Cardiac fibroblast (primary cell): ENCODE measurements around the gene RFNG.

Experiments
- DNase-seq, 2 donors: peaks; one replicate each; pipeline versions ENCODE4 v3.0.0 to v3.0.0-alpha.2; 2010; ENCODE audit warnings: low read depth in 2 of 2
- H3K4me3 ChIP-seq, 2 donors: replicated peaks in 1 of 2; 1 replicate in 1 of 2; 2 replicates in 1 of 2; pipeline ENCODE4 v1.5.1; 2011; ENCODE audit warnings: low read depth in 2 of 2, low read length in 2 of 2, mild to moderate bottlenecking in 2 of 2, moderate library complexity in 1 of 2
- TF ChIP-seq, protein P1 (sequence below): IDR thresholded peaks from one replicate; pipeline ENCODE4 v1.5.1; 2011; ENCODE audit warnings: low read depth, mild to moderate bottlenecking, low read length, inconsistent platforms

Gene RFNG

DNA sequence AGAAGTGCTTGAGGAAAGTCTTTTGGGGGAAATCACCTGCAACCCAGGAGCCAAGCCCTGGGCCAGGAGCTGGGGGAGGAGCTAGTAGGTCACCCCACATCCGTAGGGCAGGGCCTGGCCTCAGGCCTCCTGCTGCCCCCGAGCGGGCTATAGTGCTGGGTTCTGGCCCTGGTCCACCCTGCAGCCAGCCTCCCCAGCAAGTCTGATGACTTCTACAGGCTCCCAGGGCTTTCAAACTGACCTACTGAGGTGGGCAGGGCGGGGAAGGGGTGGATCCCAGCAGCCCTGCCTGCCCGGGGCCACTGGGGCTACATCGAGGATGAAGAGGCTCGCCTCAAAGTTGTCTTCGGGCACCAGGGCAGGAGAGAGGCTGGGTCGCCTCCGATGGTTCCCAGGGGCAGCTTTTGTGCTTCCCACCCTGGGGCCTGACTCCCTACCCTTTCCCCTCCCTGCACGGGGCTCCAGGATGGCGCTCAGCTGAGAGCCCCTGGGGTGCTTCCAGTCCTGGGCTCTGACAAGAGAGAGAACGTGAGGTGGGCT, 33.9 kb downstream of the RFNG start:
- TF ChIP-seq, protein P1, sequence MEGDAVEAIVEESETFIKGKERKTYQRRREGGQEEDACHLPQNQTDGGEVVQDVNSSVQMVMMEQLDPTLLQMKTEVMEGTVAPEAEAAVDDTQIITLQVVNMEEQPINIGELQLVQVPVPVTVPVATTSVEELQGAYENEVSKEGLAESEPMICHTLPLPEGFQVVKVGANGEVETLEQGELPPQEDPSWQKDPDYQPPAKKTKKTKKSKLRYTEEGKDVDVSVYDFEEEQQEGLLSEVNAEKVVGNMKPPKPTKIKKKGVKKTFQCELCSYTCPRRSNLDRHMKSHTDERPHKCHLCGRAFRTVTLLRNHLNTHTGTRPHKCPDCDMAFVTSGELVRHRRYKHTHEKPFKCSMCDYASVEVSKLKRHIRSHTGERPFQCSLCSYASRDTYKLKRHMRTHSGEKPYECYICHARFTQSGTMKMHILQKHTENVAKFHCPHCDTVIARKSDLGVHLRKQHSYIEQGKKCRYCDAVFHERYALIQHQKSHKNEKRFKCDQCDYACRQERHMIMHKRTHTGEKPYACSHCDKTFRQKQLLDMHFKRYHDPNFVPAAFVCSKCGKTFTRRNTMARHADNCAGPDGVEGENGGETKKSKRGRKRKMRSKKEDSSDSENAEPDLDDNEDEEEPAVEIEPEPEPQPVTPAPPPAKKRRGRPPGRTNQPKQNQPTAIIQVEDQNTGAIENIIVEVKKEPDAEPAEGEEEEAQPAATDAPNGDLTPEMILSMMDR: no peak
- no peak for DNase-seq
- H3K4me3 ChIP-seq: no peak overlapping the region

DNA sequence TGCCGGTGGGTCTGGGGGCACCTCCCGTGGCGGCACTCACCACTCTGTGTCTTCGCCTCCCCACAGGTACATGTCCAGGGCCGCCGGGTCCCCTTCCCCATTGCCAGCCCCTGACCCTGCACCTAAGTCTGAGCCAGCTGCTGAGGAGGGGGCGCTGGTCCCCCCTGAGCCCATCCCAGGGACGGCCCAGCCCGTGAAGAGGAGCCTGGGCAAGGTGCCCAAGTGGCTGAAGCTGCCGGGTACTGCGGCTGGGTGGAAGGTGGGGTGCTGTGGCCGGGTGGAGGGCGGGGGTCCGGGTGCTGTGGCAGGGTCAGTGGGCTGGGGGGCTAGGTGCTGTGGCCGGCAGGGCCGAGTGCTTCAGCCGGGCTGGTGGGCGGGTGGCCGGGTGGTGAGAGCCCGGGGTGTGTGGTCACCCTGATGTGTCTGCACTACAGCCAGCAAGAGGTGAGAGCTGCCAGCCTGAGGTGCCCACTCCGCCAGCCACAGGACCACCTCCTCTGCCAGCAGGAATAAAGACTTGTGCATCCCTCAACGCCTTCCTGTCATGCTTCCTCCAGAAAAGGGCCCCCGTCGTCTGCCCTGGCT, 34.6 kb downstream of the RFNG start:
- TF ChIP-seq, protein P1: no peak
- DNase-seq: no peak
- H3K4me3 ChIP-seq: no peak overlapping the region

DNA sequence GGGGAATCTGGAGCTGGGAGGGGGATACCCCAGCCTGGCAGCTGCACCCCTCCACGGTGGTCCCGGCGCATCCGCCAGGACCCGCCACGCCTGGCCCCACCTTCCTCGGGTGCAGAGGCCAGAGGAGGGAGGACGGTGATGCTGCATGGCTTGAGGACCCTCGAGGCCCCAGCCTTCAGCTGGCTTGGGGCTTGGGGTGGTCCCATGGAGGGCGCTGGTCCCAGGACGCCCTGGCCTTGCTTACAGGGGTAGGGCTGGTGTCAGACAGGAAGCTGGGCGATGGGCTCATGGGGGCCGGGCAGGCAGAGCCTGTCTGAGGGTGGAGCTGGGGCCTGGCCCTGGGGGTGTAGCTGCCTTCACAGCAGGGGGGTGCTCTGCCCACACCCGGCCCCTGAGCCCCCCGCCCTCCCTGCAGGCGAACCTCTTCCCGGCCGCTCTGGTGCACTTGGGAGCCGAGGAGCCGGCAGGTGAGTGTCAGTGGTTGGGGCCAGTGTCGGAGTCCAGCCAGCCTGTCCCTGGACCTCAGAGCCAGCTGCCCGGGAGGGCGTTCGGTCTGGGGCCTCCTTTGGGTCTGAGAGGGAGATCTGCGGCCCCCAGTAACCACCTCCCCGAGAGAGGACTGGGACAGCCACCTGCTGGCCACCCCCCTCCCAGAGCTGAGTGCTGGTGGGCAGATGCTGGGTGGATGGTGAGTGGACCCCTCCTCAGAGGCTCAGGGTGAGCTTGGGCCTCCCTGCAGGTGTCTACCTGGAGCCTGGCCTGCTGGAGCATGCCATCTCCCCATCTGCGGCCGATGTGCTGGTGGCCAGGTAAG, 35.3 kb downstream of the RFNG start:
- H3K4me3 ChIP-seq: no peak overlapping the region
- TF ChIP-seq, protein P1: no peak
- no peak for DNase-seq

DNA sequence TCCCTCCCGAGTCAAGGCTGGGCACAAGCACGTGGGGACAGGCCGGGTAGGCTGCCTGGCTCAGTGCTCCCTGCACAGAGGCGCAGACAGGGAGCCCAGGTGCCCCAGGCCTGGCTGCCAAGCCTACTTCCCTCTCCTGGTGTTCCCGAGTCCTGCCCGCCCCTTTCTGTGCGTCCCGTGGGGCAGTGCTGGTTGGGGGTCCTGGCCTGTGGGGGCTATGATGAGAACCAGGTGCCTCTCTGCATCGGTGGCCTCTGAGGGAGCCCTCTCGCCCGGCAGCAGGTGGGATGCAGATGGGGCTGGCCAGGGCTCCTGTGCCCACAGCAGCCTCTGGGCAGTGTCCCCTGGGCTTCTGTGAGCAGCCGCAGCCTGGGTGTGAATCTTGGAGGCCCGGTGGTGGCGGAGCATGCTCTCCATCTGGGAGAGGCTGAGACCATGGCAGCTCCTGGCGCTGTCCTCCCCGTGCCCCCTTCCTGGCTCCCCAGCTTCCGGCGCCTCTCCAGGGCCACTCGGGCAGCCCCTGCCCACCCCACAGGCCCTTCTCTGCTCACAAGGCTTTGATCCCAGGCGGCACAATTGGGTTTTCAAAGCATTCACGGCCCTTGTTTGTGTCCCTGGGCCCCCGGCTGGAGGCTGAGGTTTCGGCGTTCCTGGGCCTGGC, 36.2 kb downstream of the RFNG start:
- no peak overlapping the region for H3K4me3 ChIP-seq
- TF ChIP-seq, protein P1: no peak
- no peak for DNase-seq

DNA sequence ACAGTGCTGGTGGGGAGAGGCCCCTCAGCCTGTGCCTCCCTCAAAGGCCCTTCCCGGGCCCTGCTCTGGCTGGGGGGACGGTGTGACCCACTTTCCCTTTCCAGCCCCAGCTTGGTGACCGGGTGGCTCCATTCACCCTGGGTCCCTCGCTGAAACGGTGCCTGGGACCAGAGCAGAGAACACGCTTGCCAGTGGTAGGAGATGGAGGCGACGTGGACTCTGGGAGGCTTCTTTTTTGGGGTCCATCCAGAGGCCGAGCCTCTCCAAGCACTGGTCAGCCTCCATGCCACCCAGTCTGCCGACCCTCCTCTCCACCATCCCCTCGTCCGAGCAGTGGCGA, 36.7 kb downstream of the RFNG start:
- TF ChIP-seq, protein P1: no peak
- no peak overlapping the region for H3K4me3 ChIP-seq
- no peak for DNase-seq

DNA sequence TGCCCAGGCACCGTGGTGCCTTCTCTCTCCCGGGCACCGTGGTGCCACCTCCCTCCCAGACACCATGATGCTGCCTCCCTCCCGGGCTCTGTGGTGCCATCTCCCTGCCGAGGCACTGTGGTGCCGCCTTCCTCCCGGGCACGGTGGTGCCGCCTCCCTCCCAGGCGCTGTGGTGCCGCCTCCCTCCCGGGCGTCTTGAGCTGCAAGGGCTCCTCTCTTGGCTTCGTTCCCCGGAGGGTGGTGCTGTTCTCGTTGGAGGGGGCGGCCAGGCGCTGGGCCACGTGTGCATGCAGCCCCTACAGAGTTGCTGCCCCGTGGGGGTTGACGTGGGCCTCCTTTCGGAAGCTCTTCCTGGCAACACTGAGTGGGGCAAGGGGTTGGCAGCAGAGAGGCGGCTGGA, 37.2 kb downstream of the RFNG start:
- no peak overlapping the region for H3K4me3 ChIP-seq
- DNase-seq: no peak
- TF ChIP-seq, protein P1: no peak
